T-cell (primary cell): Measurements from ENCODE around the gene LPAR2. TPM values are rescaled to one million over a fixed set of nuclear protein-coding genes. Genes with fewer than 3 reads are reported as not detected.
A peak's percentile ranks its signal among the peaks of the same experiment; 100 is the strongest.

Experiments
- ATAC-seq, 4 experiments: fragments of 200-7000 bp in 3 of 4; fragments of 150-1000 bp in 1 of 4; cut with Tn5 transposase; replicated peaks in 1 of 4; 1 replicate in 3 of 4; 2 replicates in 1 of 4; pipeline ENCODE4 v1.10.0; 2021; ENCODE audit warnings: moderate library complexity in 3 of 4, mild to moderate bottlenecking in 2 of 4, moderate number of reproducible peaks in 1 of 4
- CTCF ChIA-PET, 2 donors: fragments of 300-600 bp; sonication (Branson Sonifier 250); formaldehyde crosslinking; loops; one replicate each; lab custom pipeline; 2022; ENCODE audit warnings: antibody characterized with exemption in 2 of 2; lab: Charles Lee
- POLR2A ChIA-PET, 2 donors: fragments of 300-600 bp; sonication (Branson Sonifier 250); formaldehyde crosslinking; loops; one replicate each; lab custom pipeline; 2022; ENCODE audit warnings: antibody characterized with exemption in 2 of 2; lab: Charles Lee
- DNase-seq, 35 experiments: peaks; one replicate each; pipeline versions ENCODE4 v3.0.0 to v3.0.0-alpha.2; 2013 to 2023
- H3K27ac ChIP-seq: one replicate; pipeline ENCODE4 v1.5.1; 2013; ENCODE audit warnings: low read length
- H3K27me3 ChIP-seq, 2 experiments: replicated peaks in 1 of 2; 1 replicate in 1 of 2; 2 replicates in 1 of 2; pipeline versions ENCODE4 v1.6.1 to v1.7.0; 2013; ENCODE audit warnings: low read length in 1 of 2, mixed read lengths in 1 of 2; ENCODE audit not compliant: control insufficient read depth in 2 of 2, insufficient read depth in 2 of 2; ENCODE audit errors: extremely low read depth in 1 of 2
- H3K36me3 ChIP-seq, 2 donors: 1 replicate in 1 of 2; 2 replicates in 1 of 2; pipeline versions ENCODE4 v1.6.1 to v1.7.0; 2013; ENCODE audit warnings: low read length in 1 of 2; ENCODE audit not compliant: control insufficient read depth in 2 of 2, insufficient read depth in 1 of 2; ENCODE audit errors: extremely low read depth in 1 of 2
- H3K4me1 ChIP-seq, 2 experiments: 1 replicate in 1 of 2; 2 replicates in 1 of 2; pipeline versions ENCODE4 v1.6.1 to v1.7.0; 2013; ENCODE audit warnings: low read length in 2 of 2, mixed read lengths in 1 of 2; ENCODE audit not compliant: insufficient read depth in 2 of 2, control insufficient read depth in 1 of 2; ENCODE audit errors: extremely low read depth in 1 of 2
- H3K4me3 ChIP-seq, 2 donors: 1 replicate in 1 of 2; 2 replicates in 1 of 2; pipeline versions ENCODE4 v1.5.1 to v1.7.0; 2013; ENCODE audit warnings: mild to moderate bottlenecking in 2 of 2, low read length in 1 of 2, moderate library complexity in 1 of 2; ENCODE audit not compliant: control insufficient read depth in 1 of 2; ENCODE audit errors: extremely low read depth in 1 of 2
- H3K9me3 ChIP-seq: 2 replicates; pipeline ENCODE4 v1.7.0; 2013
- H3K27ac Mint-ChIP-seq, 2 donors: one replicate each; pipeline ENCODE4 v1.8.0; 2020 to 2021; ENCODE audit warnings: mild to moderate bottlenecking in 2 of 2, mixed read lengths in 2 of 2
- H3K27me3 Mint-ChIP-seq, 2 donors: one replicate each; pipeline ENCODE4 v1.8.0; 2021 to 2022; ENCODE audit warnings: mixed read lengths in 2 of 2
- H3K36me3 Mint-ChIP-seq: one replicate; pipeline ENCODE4 v1.8.0; 2021; ENCODE audit warnings: mixed read lengths
- H3K4me1 Mint-ChIP-seq, 3 donors: one replicate each; pipeline ENCODE4 v1.8.0; 2020 to 2022; ENCODE audit warnings: mixed read lengths in 3 of 3, mild to moderate bottlenecking in 1 of 3
- H3K4me3 Mint-ChIP-seq, 3 donors: one replicate each; pipeline ENCODE4 v1.8.0; 2020 to 2022; ENCODE audit warnings: mild to moderate bottlenecking in 3 of 3, mixed read lengths in 3 of 3, moderate library complexity in 3 of 3
- H3K9me3 Mint-ChIP-seq, 3 donors: one replicate each; pipeline ENCODE4 v1.8.0; 2020 to 2022; ENCODE audit warnings: mixed read lengths in 3 of 3
- WGBS: methylation state at CpG from one replicate; pipeline ENCODE4 v1.1.5; 2013; ENCODE audit warnings: missing lambda C conversion rate; ENCODE audit not compliant: insufficient coverage; 5-methylcytosine and 5-hydroxymethylcytosine counted together
- total RNA-seq, 35 experiments: library from RNA in 6 of 35; stranded (reverse) in 6 of 35; fragments of 120-200 nt in 1 of 35; gene quantifications; one replicate each; pipeline versions ENCODE4 v1.2.1 to v1.2.4 and lab custom pipeline; 2013 to 2026

Gene LPAR2
- total RNA-seq, 5 donors from 2014 or later (not counting 1 experiment from before 2014, with no cell fraction given) = 78.3 to 106 (median 82.4) TPM

DNA sequence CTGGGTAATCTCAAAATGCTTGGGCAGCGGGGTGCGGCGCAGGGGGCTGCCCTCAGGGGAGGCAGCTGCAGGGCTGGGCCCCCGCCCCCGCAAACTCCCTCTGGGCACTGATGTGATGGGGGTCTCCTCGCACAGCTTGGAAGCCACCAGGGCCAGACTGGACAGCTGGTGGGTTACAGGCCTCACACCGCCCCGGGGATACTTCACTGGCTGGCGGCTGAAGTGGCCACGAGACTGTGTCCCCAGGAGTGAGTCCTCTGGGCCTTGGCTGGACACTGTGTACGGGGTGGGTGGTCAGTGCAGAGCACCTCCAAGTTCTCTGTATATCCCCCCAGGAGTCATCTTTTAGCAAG, 2.0 kb upstream of the LPAR2 start:
- Histone ChIP-seq H3K36me3 (peaks cover 19 to 39% of the 10 kb centered on the region in 2 donors), H3K4me3 (no peak overlapping the region), H3K4me1 (peaks cover 7 to 37% of the 10 kb centered on the region in 2 experiments), H3K9me3 (no peaks in the 10 kb centered on the region), H3K27me3 (no peaks in the 10 kb centered on the region), H3K27ac (no peak overlapping the region)
- no peaks in the 10 kb centered on the region for H3K27me3 Mint-ChIP-seq
- peak overlapping the region in 1 of 3 donors; percentile 36 for H3K4me3 Mint-ChIP-seq
- peak overlapping the region in 1 of 2 donors; percentile 52 for H3K27ac Mint-ChIP-seq
- WGBS = 91% methylated on average over 10 of the region's 11 CpGs
- peaks cover 28 to 42% (median 40%) of the 10 kb centered on the region in 3 donors for H3K4me1 Mint-ChIP-seq
- no peaks in the 10 kb centered on the region for H3K9me3 Mint-ChIP-seq
- peaks cover 35% of the 10 kb centered on the region for H3K36me3 Mint-ChIP-seq
- ChIA-PET POLR2A (no interaction called here), CTCF (no interaction called here)
- DNase-seq (no peak), ATAC-seq (no peak)

DNA sequence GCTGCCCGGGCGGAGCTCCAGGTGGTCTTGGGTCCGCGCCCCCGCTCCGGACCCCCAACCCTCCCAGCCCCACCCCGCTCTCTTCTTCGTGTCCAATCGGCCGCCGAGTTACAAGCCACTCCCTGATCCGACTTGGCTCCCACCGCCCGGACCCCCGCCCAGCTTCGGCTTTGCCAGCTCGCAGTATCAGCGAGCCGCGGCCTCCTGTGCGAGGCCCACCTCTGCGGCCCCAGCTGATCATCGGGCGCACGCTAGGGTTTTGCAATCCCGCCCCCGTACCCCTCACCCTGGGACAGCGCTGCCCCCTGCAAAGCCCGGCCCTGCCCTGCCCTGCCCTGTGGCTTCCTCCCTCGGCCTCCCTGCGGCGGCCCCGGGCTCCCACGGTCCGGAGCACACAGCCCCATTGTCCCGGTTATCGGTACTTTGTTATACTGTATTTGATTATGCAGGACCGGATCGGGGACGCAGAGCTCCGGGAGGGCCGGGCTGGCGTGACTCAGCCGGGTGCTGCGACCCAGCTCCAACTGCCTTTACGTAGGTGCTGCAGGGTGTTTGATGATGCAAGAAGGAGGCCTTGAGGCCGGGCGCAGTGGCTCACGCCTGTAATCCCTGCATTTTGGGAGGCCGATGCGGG, 598 bp upstream of the LPAR2 start:
- Mint-ChIP-seq H3K4me1 (peaks cover 31 to 37% (median 33%) of the 10 kb centered on the region in 3 donors), H3K27ac (peak overlapping the region; percentile 80 to 89), H3K9me3 (no peaks in the 10 kb centered on the region), H3K36me3 (peaks cover 33% of the 10 kb centered on the region), H3K4me3 (peak overlapping the region; percentile 73 to 97 (median 76)), H3K27me3 (no peaks in the 10 kb centered on the region)
- 14% methylated on average over 31 of the region's 51 CpGs for WGBS
- Histone ChIP-seq H3K36me3 (peaks cover 5 to 29% of the 10 kb centered on the region in 2 donors), H3K9me3 (no peaks in the 10 kb centered on the region), H3K27ac (peak overlapping the region; percentile 76), H3K27me3 (no peaks in the 10 kb centered on the region), H3K4me1 (peaks cover 7 to 36% of the 10 kb centered on the region in 2 experiments), H3K4me3 (peak overlapping the region in 1 of 2 donors; percentile 83)
- ATAC-seq (peak; percentile 11 to 30 (median 26)), DNase-seq (peak in 25 of 35 experiments; percentile 12 to 56 (median 31))
- ChIA-PET POLR2A (no interaction called here), CTCF (interaction anchor here (0.6 to 1.0 kb wide), 4 partner anchors 14 to 1584 kb away, joined by 3 to 8 read pairs (median 4); no protein-coding TSS in a partner anchor)

DNA sequence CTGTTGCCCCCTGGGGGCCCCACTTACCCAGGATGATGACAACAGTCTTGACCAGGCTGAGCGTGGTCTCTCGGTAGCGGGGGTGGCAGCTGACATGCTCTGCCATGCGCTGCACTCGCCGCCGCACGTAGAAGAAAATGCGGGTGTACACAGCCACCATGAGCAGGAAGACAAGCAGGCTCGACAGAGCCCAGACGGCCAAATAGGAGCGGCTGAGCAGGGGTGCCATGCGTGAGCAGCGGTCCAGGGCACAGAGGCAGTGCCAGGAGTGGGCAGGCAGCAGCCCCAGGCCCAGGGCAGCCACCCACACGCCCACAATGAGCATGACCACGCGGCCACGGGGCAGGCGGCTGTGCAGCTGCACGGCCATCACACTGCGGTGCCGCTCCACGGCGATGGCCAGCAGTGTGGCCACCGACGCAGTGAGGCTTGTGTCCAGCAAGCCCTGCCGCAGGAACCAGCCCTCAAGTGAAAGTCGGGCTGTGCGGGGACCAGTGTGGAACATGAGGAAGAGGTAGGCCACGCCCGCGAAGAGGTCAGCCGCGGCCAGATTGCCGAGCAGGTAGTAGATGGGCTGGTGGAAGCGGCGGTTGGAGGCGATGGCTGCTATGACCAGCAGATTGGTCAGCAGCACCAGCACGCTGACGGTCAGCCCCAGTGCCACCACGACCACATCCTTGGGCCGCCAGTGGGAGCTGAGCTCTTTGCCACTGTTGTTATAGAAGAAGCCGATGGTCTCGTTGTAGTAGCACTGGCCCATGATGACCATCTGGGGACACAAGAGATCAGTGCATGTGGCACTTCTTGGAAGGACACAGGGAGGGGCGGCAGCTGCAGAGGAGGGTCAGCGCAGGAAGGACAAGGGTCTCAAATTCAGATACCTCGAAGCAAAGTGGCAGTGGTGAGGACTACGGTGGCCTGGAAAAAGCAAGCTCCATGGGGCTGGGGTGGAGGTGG, 1.2 kb downstream of the LPAR2 start:
- peak overlapping the region; percentile 74 to 83 for H3K4me3 ChIP-seq
- H3K9me3 ChIP-seq = no peaks in the 10 kb centered on the region
- H3K27me3 ChIP-seq = no peaks in the 10 kb centered on the region
- Mint-ChIP-seq H3K27ac (peak overlapping the region; percentile 96 to 97), H3K4me1 (peaks cover 25 to 34% (median 31%) of the 10 kb centered on the region in 3 donors), H3K4me3 (peak overlapping the region; percentile 94 to 97 (median 95)), H3K36me3 (peaks cover 19% of the 10 kb centered on the region), H3K9me3 (no peaks in the 10 kb centered on the region), H3K27me3 (no peaks in the 10 kb centered on the region)
- ChIA-PET CTCF (interaction anchor here in 1 of 2 donors (0.5 to 0.6 kb wide), 2 partner anchors 40 to 241 kb away, joined by 3 read pairs; no protein-coding TSS in a partner anchor), POLR2A (interaction anchor here in 1 of 2 donors (0.8 kb wide), 2 partner anchors 15 to 194 kb away, joined by 3 to 9 read pairs; no protein-coding TSS in a partner anchor)
- 90% methylated on average over 44 of the region's 48 CpGs for WGBS
- H3K27ac ChIP-seq = peak overlapping the region; percentile 61
- no peak for ATAC-seq
- peaks cover 7 to 36% of the 10 kb centered on the region in 2 experiments for H3K4me1 ChIP-seq
- H3K36me3 ChIP-seq = peaks cover 0 to 20% of the 10 kb centered on the region in 2 donors
- no peak for DNase-seq

DNA sequence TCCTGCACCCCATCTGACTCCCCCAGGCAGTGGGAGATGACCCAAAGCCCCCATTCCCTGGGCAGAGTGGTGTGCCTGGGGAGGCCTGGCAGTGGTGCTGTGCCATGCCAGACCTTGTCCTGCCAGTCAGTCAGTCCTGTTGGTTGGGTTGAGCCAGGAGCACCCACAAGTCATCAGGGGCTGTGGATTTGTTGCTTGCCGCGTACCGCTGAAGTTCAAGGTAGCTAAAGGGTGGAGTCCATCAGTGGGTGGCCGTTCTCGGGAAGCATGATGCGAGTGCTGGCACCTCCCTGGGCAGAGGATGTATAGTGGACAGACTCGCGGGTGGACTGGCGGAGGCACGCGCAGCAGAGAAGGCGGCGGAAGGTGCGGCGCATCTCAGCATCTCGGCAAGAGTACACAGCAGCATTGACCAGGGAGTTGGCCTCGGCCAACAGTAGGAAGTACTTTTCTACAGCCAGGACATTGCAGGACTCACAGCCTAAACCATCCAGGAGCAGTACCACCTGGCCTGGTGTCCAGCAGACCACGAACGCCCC, 3.9 kb downstream of the LPAR2 start:
- Histone ChIP-seq H3K36me3 (peaks cover 4 to 13% of the 10 kb centered on the region in 2 donors), H3K4me3 (no peak overlapping the region), H3K9me3 (no peaks in the 10 kb centered on the region), H3K4me1 (peaks cover 7 to 40% of the 10 kb centered on the region in 2 experiments), H3K27me3 (no peaks in the 10 kb centered on the region), H3K27ac (no peak overlapping the region)
- ChIA-PET POLR2A (no interaction called here), CTCF (no interaction called here)
- no peaks in the 10 kb centered on the region for H3K27me3 Mint-ChIP-seq
- DNase-seq = no peak
- no peaks in the 10 kb centered on the region for H3K9me3 Mint-ChIP-seq
- 99% methylated on average over 19 of the region's 19 CpGs for WGBS
- H3K4me3 Mint-ChIP-seq = no peak overlapping the region
- H3K4me1 Mint-ChIP-seq = peaks cover 23 to 41% (median 35%) of the 10 kb centered on the region in 3 donors
- peak overlapping the region; percentile 27 to 34 for H3K27ac Mint-ChIP-seq
- peaks cover 16% of the 10 kb centered on the region for H3K36me3 Mint-ChIP-seq
- ATAC-seq = no peak

DNA sequence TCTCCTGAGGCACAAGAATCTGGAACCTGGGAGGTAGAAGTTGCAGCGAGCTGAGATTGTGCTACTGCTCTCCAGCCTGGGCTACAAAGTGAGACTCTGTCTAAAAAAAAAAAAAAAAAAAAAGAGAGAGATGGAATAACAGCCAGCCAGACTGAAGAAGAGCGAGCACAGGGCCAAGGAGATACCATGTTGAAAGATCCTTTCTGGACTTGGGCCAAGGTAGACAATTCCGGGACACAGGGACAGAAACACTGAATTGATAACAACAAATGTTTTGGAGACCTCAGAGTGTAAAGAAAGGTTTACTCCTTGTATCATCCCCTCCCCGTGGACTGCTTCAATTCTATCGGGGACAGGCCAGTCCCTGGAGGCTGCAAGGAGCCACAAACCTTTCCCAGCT, 4.6 kb downstream of the LPAR2 start:
- no peaks in the 10 kb centered on the region for H3K9me3 ChIP-seq
- ChIA-PET POLR2A (no interaction called here), CTCF (interaction anchor here in 1 of 2 donors (0.5 kb wide), 1 partner anchor 92 kb away, joined by 4 read pairs; no protein-coding TSS in a partner anchor)
- peaks cover 7 to 38% of the 10 kb centered on the region in 2 experiments for H3K4me1 ChIP-seq
- H3K36me3 ChIP-seq = peaks cover 4 to 13% of the 10 kb centered on the region in 2 donors
- no peak for DNase-seq
- no peaks in the 10 kb centered on the region for H3K27me3 ChIP-seq
- no peaks in the 10 kb centered on the region for H3K27me3 Mint-ChIP-seq
- H3K27ac Mint-ChIP-seq = peak overlapping the region in 1 of 2 donors; percentile 61
- no peak overlapping the region for H3K4me3 ChIP-seq
- no peaks in the 10 kb centered on the region for H3K9me3 Mint-ChIP-seq
- peaks cover 28 to 43% (median 37%) of the 10 kb centered on the region in 3 donors for H3K4me1 Mint-ChIP-seq
- ATAC-seq = no peak
- WGBS = 58% methylated on average over 2 of the region's 5 CpGs
- no peak overlapping the region for H3K27ac ChIP-seq
- peaks cover 16% of the 10 kb centered on the region for H3K36me3 Mint-ChIP-seq
- no peak overlapping the region for H3K4me3 Mint-ChIP-seq

DNA sequence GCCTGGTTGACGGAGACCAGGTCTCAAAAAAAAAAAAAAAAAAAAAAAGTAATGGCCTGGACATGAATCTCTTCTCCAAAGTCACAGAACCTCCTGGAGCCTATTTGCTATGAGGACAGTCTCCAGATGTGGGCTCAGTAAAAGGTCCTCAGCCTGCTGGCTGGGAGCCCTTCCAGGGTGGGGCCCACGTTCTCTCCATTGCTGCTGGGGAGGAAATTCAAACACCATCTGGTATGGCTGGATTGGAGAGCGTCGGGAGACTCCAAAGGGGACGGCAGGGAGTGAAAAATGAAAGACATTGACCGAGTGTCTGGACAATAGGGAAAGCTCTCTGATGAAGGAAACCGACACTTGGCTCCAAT, 8.2 kb downstream of the LPAR2 start:
- no peak overlapping the region for H3K4me3 Mint-ChIP-seq
- peaks cover 6 to 39% of the 10 kb centered on the region in 2 experiments for H3K4me1 ChIP-seq
- H3K27ac ChIP-seq = no peak overlapping the region

More for the DNA sequence above, 8.2 kb downstream of the LPAR2 start:
- Histone ChIP-seq H3K9me3 (no peaks in the 10 kb centered on the region), H3K27me3 (no peaks in the 10 kb centered on the region), H3K36me3 (peaks cover 4 to 13% of the 10 kb centered on the region in 2 donors), H3K4me3 (no peak overlapping the region)
- peaks cover 17% of the 10 kb centered on the region for H3K36me3 Mint-ChIP-seq
- POLR2A ChIA-PET = interaction anchor here (0.6 to 1.4 kb wide), 2 partner anchors 10 to 73 kb away, joined by 4 to 6 read pairs; no protein-coding TSS in a partner anchor
- DNase-seq (no peak), ATAC-seq (no peak)
- WGBS = 98% methylated on average over 5 of the region's 7 CpGs
- CTCF ChIA-PET = no interaction called here
- peak overlapping the region in 1 of 2 donors; percentile 34 for H3K27ac Mint-ChIP-seq
- no peaks in the 10 kb centered on the region for H3K27me3 Mint-ChIP-seq
- no peaks in the 10 kb centered on the region for H3K9me3 Mint-ChIP-seq
- H3K4me1 Mint-ChIP-seq = peaks cover 41 to 49% (median 48%) of the 10 kb centered on the region in 3 donors
